Parathyroid adenoma (tissue), 2 donors: ENCODE measurements around the gene POLR1B.
"Not testable (repeated sequence)": the region's sequence is repeated elsewhere in the genome, so short reads cannot be mapped to it uniquely, and the experiment has no call there.

Experiments used
- H2AFZ ChIP-seq: fragments of 300-600 bp; sonication (generic); one replicate; pipeline ENCODE4 v1.7.0; 2017; ENCODE audit warnings: antibody characterized with exemption, mild to moderate bottlenecking
- H3K27ac ChIP-seq: fragments of 300-600 bp; sonication (generic); one replicate; pipeline ENCODE4 v1.7.0; 2017
- H3K27me3 ChIP-seq: fragments of 300-600 bp; sonication (generic); one replicate; pipeline ENCODE4 v1.7.0; 2017; ENCODE audit warnings: low read length; ENCODE audit not compliant: control insufficient read depth, insufficient read depth
- H3K36me3 ChIP-seq: fragments of 300-600 bp; sonication (generic); one replicate; pipeline ENCODE4 v1.7.0; 2017; ENCODE audit warnings: low read length; ENCODE audit not compliant: control insufficient read depth, insufficient read depth
- H3K4me1 ChIP-seq: fragments of 300-600 bp; sonication (generic); one replicate; pipeline ENCODE4 v1.7.0; 2017; ENCODE audit warnings: control low read depth
- H3K4me2 ChIP-seq: fragments of 300-600 bp; sonication (generic); one replicate; pipeline ENCODE4 v1.7.0; 2017; ENCODE audit warnings: low read length
- H3K4me3 ChIP-seq: fragments of 300-600 bp; sonication (generic); one replicate; pipeline ENCODE4 v1.7.0; 2017; ENCODE audit warnings: low read depth, low read length
- H3K79me2 ChIP-seq: fragments of 300-600 bp; sonication (generic); one replicate; pipeline ENCODE4 v1.7.0; 2017; ENCODE audit warnings: control low read depth
- H3K9ac ChIP-seq: fragments of 300-600 bp; sonication (generic); one replicate; pipeline ENCODE4 v1.7.0; 2017; ENCODE audit warnings: mild to moderate bottlenecking
- H3K9me3 ChIP-seq: fragments of 300-600 bp; sonication (generic); one replicate; pipeline ENCODE4 v1.7.0; 2017; ENCODE audit warnings: low read length; ENCODE audit not compliant: control insufficient read depth
- CTCF ChIP-seq: fragments of 300-600 bp; sonication (generic); IDR thresholded peaks from one replicate; pipeline ENCODE4 v1.7.0; 2017; ENCODE audit warnings: antibody characterized with exemption, mild to moderate bottlenecking
- donor health status: primary hyperparathyroidism.

Gene POLR1B

DNA sequence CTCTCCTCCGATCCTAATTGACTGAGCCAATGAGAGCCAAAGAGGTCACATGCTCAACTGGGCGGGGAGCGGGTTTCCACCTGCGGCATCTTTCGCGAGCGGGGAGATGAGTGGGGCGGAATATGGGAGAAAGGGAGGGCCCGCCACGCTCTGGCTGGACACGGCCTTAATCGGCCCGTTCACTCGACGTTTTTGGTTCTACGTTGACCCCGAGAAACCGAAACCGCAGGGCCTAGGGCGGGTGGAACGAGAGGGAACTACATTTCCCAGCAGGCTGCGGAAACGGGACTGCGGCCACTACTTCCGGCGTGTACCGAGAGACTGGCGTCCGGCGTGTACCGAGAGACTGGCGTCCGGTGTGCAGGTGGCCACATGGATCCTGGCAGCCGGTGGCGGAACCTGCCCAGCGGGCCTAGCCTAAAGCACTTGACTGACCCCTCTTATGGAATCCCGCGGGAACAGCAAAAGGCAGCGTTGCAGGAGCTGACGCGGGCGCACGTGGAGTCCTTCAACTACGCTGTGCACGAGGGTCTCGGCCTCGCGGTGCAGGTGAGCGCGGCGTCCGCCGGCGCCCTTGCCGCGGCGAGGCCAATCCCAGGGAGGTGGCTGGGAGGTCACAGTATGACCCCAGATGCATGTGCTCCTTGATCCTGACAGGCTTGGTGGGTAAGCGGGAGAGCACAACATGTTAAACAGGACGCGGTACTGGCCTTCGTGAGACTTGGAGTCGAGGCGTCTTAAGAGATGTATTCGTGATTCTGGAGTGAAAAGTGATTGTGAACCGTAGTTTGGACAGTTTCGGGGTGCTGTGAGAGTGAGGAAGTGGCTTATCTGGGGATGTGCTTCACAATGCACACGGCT, at the start of gene POLR1B:
TSS of gene POLR1B (plus strand) at position 343 of the 861 bp plus-strand sequence. CDS start at position 373, 30 bp downstream.
- Histone ChIP-seq H3K4me2 (peak within 1 kb of the TSS; percentile 81), H3K4me3 (peak within 1 kb of the TSS; percentile 78), H3K4me1 (peaks cover 6% of the 10 kb centered on the region), H3K27me3 (no peaks in the 10 kb centered on the region), H2AFZ (peak within 1 kb of the TSS; percentile 92), H3K9me3 (no peaks in the 10 kb centered on the region), H3K79me2 (peaks cover 17% of the 10 kb centered on the region), H3K9ac (peak within 1 kb of the TSS; percentile 48), H3K36me3 (no peaks in the 10 kb centered on the region), H3K27ac (peak within 1 kb of the TSS; percentile 84)
- TF ChIP-seq CTCF, result no peak

DNA sequence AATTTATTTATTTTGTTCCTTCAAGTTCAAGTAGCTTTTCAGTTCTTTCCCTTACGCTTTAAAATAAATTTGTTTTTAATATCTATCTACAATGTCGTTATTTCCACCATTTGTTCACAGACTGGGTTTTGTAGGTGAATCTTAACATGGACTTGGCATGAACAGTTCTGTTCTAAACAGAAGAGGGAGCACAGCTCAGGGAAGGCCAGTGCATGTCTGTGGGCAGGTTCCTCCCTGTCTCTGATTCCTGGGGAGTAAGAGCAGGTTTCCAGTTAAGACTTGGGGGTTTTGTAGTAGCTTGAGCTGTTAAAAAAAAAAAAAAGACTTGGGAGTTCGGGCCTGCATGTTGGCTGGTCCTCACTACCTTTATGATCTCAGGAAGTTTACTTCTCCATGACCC, 49.2 kb upstream of the POLR1B start:
- no peak overlapping the region for H3K27ac ChIP-seq
- H3K9ac ChIP-seq, result no peak overlapping the region

GRCh38 chr2:112493858-112494648, 48.2 kb upstream of the POLR1B start:
- no peak overlapping the region for H3K4me2 ChIP-seq
- no peak overlapping the region for H3K4me3 ChIP-seq
- H3K9ac ChIP-seq, result no peak overlapping the region
- H3K4me1 ChIP-seq, result no peaks in the 10 kb centered on the region
- no peak overlapping the region for H3K27ac ChIP-seq
- no peak for TF ChIP-seq CTCF
- no peak overlapping the region for H2AFZ ChIP-seq
- no peaks in the 10 kb centered on the region for H3K36me3 ChIP-seq
- no peaks in the 10 kb centered on the region for H3K79me2 ChIP-seq
- H3K9me3 ChIP-seq, result no peaks in the 10 kb centered on the region
- H3K27me3 ChIP-seq, result no peaks in the 10 kb centered on the region

More for the DNA sequence above, 49.2 kb upstream of the POLR1B start:
- Histone ChIP-seq H3K36me3 (no peaks in the 10 kb centered on the region), H3K4me2 (no peak overlapping the region), H3K4me3 (no peak overlapping the region), H3K4me1 (no peaks in the 10 kb centered on the region), H2AFZ (no peak overlapping the region), H3K9me3 (no peaks in the 10 kb centered on the region), H3K79me2 (no peaks in the 10 kb centered on the region), H3K27me3 (no peaks in the 10 kb centered on the region)
- no peak for TF ChIP-seq CTCF

DNA sequence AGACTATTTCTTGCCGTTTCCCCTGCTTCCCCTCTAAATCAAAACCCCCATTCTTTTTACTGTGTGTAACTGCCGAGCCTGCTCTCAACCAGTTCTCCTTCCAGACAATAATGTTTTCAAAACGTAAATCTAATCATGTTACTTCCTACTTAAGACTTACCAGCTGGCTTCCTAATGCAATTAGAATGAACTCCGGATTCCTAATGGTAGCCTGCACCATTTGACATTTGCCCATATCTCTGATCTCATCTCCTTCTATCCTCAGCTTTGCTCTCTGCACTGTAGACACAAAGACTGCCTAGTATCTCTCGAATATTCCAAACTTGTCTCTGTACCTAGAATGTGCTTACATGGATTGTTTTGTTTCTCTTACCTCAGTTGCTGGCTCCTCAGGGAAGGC, 47.4 kb upstream of the POLR1B start:
- Histone ChIP-seq H3K79me2 (no peaks in the 10 kb centered on the region), H3K4me3 (no peak overlapping the region), H3K4me1 (no peaks in the 10 kb centered on the region), H2AFZ (no peak overlapping the region), H3K9me3 (no peaks in the 10 kb centered on the region), H3K36me3 (no peaks in the 10 kb centered on the region), H3K4me2 (no peak overlapping the region), H3K27me3 (no peaks in the 10 kb centered on the region), H3K9ac (no peak overlapping the region), H3K27ac (no peak overlapping the region)
- no peak for TF ChIP-seq CTCF

DNA sequence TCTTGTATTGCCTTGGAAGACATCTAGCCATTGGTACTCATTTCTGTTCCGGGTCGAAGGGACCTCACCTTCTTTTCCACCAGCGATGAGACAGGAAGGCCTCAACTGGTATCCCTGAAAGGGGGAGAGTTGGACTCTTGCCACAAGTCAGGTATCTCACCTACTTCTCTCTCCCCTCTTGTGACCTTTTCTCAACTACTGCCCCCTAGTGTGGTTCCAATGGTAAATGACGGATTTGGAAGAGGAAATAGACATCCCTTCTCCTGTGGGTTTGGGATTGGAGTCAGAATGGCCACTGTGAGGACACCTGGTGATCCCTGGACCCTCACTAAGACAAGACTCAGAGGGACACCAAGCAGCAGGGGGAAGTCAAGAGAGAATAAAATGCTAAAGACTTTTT, 46.4 kb upstream of the POLR1B start:
- H3K36me3 ChIP-seq, H3K4me1 ChIP-seq, H3K4me3 ChIP-seq, H3K27me3 ChIP-seq, H3K79me2 ChIP-seq, H3K4me2 ChIP-seq, H3K9ac ChIP-seq, H2AFZ ChIP-seq, H3K9me3 ChIP-seq, H3K27ac ChIP-seq: not testable (repeated sequence)
